Measurements from ENCODE around the gene UBE2Q1. TPM values are rescaled to one million over a fixed set of nuclear protein-coding genes. Genes with fewer than 3 reads are reported as not detected.

The UBE2Q1 gene
- total and polyA plus RNA-seq, 9 donors: 14.3 to 119 (median 58.5) TPM

DNA sequence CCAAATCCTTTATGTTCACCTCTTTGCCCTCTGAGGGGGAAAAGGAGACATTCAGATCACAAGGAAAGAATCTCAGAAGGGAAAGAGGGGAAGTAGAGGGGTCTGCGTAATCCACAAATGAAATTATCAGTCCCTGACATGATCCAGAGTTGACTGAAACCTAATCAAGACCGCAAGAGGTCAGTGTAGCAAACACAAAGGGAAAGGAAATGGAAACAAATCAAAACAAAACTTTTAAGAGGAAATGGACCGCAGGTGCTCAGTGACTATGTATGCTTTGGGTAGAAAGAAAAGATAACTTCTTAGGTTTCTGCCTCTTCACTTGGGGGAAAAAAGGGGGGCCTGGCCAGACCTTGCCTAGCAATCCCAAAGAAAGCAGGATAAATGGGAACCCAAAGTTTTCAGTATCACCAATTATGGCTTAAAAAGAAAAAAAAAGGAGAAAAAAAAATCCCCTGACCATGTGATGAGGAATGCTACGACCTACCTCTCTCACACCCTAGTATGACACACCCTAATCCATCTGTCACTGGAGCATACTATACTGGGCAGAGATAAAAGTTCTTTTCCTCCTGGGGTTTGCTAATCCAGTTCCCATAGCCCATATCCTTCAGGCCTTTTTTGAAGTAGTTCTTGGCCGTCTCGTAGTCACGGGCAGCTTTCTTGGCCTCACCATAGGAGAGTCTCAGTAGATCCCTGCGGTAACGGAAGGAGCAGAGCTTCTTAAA, 26.0 kb upstream of the UBE2Q1 start:
- Histone ChIP-seq H3K9me3 (no peaks in the 10 kb centered on the region), H3K27me3 (no peaks in the 10 kb centered on the region), H3K36me3 (peaks cover 3% of the 10 kb centered on the region), H3K4me3 (no peak overlapping the region), H3K4me1 (ENCODE audit: insufficient read depth) (peaks cover 4% of the 10 kb centered on the region), H3K27ac (no peak overlapping the region)
- DNase-seq: no peak
- TF ChIP-seq CTCF (IDR thresholded peaks at IDR 0.05) (no peak), EP300 (IDR thresholded peaks at IDR 0.05) (no peak), POLR2A (IDR thresholded peaks at IDR 0.05) (no peak)
- intact Hi-C loops (cut with DNase I): no loop called here
- WGBS, 3 donors: 53 to 66% (median 58%) methylated on average over 9 of the region's 9 CpGs

GRCh38 chr1:154583773-154584172, 25.3 kb upstream of the UBE2Q1 start:
- peak; percentile 49 to 64 (median 61) for DNase-seq
- H3K27me3 ChIP-seq: no peaks in the 10 kb centered on the region
- intact Hi-C loops (cut with DNase I): no loop called here
- WGBS, 3 donors: 13 to 18% (median 14%) methylated on average over 9 of the region's 9 CpGs
- TF ChIP-seq CTCF (IDR thresholded peaks at IDR 0.05) (no peak), EP300 (IDR thresholded peaks at IDR 0.05) (no peak), POLR2A (IDR thresholded peaks at IDR 0.05) (no peak)
- no peaks in the 10 kb centered on the region for H3K9me3 ChIP-seq
- H3K27ac ChIP-seq: no peak overlapping the region
- peaks cover 4% of the 10 kb centered on the region for H3K4me1 ChIP-seq (ENCODE audit: insufficient read depth)
- H3K36me3 ChIP-seq: peaks cover 3% of the 10 kb centered on the region
- no peak overlapping the region for H3K4me3 ChIP-seq

DNA sequence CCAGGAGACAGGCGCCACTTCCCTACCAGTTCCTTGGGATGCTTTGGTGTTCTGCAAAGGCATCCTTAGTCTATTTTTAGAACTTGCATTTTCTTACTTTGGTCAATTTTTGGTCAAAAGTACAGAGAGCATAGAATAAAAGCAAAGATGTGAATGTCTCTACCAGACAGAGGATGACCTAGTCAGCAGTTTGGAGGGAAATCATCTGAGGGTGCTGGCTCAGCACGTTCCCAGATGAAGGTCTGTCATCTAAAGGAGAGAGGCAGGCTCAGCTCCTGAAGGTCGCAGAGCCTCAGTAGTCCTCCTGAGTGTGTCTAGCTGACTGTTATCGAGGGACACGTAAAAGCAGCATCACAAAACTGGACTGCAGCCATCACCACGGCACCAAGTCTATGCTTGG, 24.4 kb upstream of the UBE2Q1 start:
- no peaks in the 10 kb centered on the region for H3K36me3 ChIP-seq
- WGBS, 3 donors: 74 to 80% (median 79%) methylated on average over 6 of the region's 6 CpGs
- no peak overlapping the region for H3K27ac ChIP-seq

GRCh38 chr1:154581766-154582165, 23.3 kb upstream of the UBE2Q1 start:
- H3K9me3 ChIP-seq: no peaks in the 10 kb centered on the region
- no peak overlapping the region for H3K27ac ChIP-seq
- peaks cover 14% of the 10 kb centered on the region for H3K4me1 ChIP-seq (ENCODE audit: insufficient read depth)
- no peak for DNase-seq
- WGBS, 3 donors: 73 to 90% (median 80%) methylated on average over 3 of the region's 3 CpGs
- TF ChIP-seq POLR2A (IDR thresholded peaks at IDR 0.05): no peak
- H3K4me3 ChIP-seq: no peak overlapping the region
- H3K36me3 ChIP-seq: no peaks in the 10 kb centered on the region
- no peaks in the 10 kb centered on the region for H3K27me3 ChIP-seq
- intact Hi-C loops (cut with DNase I): no loop called here

More for the DNA sequence above, 24.4 kb upstream of the UBE2Q1 start:
- no peaks in the 10 kb centered on the region for H3K9me3 ChIP-seq
- DNase-seq: no peak
- intact Hi-C loops (cut with DNase I): no loop called here
- H3K4me3 ChIP-seq: no peak overlapping the region
- peaks cover 9% of the 10 kb centered on the region for H3K4me1 ChIP-seq (ENCODE audit: insufficient read depth)
- TF ChIP-seq CTCF (IDR thresholded peaks at IDR 0.05) (no peak), EP300 (IDR thresholded peaks at IDR 0.05) (no peak), POLR2A (IDR thresholded peaks at IDR 0.05) (no peak)
- no peaks in the 10 kb centered on the region for H3K27me3 ChIP-seq

DNA sequence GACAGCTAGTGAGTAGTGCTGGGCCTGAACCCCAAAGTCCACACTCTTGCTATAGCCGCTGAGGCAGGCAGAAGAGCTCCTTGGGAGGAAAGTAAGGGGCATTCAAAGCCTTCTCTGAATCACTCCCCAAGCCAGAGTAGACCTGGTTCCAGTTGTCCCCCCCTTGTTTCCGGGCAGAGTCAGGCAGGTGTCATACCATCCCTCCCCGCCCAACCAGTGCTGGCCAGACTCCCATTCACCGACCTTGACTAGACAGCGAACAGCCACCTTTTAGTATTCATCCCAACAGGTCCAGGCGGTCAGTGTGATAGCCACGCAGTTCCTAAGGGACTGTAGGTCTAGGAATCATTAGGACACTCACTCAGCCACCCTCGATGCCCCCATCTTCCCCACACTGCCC, 20.9 kb upstream of the UBE2Q1 start:
- no peak for TF ChIP-seq CTCF (IDR thresholded peaks at IDR 0.05)
- no peak for TF ChIP-seq POLR2A (IDR thresholded peaks at IDR 0.05)
- no peak for TF ChIP-seq EP300 (IDR thresholded peaks at IDR 0.05)
- DNase-seq: no peak
- H3K4me3 ChIP-seq: no peak overlapping the region
- no peaks in the 10 kb centered on the region for H3K9me3 ChIP-seq
- no peak overlapping the region for H3K27ac ChIP-seq
- intact Hi-C loops (cut with DNase I): no loop called here
- no peaks in the 10 kb centered on the region for H3K27me3 ChIP-seq
- no peaks in the 10 kb centered on the region for H3K36me3 ChIP-seq
- 51 to 66% (median 61%) methylated on average over 8 of the region's 8 CpGs for WGBS, 3 donors
- H3K4me1 ChIP-seq (ENCODE audit: insufficient read depth): peaks cover 14% of the 10 kb centered on the region
